Activated CD8-positive, alpha-beta memory T cell treated with anti-CD3 and anti-CD28 coated beads, Interleukin-2, amount 50 U/mL, for 48 hours (primary cell): ENCODE measurements around the gene CNN2.

Source experiments
- DNase-seq: peaks from one replicate; pipeline ENCODE4 v3.0.0-alpha.2; 2020

The CNN2 gene

GRCh38 chr19:1025960-1026782, at the start of gene CNN2:
TSS of gene CNN2 (plus strand) at chr19:1026608. CDS start at chr19:1026662, 54 bp downstream.
- peak; percentile 86 for DNase-seq

GRCh38 chr19:977058-977464, 49.3 kb upstream of the CNN2 start:
- no peak for DNase-seq

GRCh38 chr19:979318-979741, 47.1 kb upstream of the CNN2 start:
- DNase-seq, result no peak

- DNase-seq, result no peak
Measured at GRCh38 chr19:980133-980998, 46.0 kb upstream of the CNN2 start.

GRCh38 chr19:982567-983170, 43.7 kb upstream of the CNN2 start:
- DNase-seq, result peak; percentile 94

GRCh38 chr19:984165-984967, 42.0 kb upstream of the CNN2 start, which contains the start of gene WDR18:
TSS of gene WDR18 (plus strand) at chr19:984345. CDS start at chr19:984354, 9 bp downstream.
- peak; percentile 96 for DNase-seq

GRCh38 chr19:986083-986482, 40.3 kb upstream of the CNN2 start:
- DNase-seq, result no peak

- no peak for DNase-seq
Measured at GRCh38 chr19:988081-988480, 38.3 kb upstream of the CNN2 start.

- no peak for DNase-seq
Measured at GRCh38 chr19:988510-988909, 37.9 kb upstream of the CNN2 start.

- DNase-seq, result no peak
Measured at GRCh38 chr19:989381-990081, 36.9 kb upstream of the CNN2 start.

- no peak for DNase-seq
Measured at GRCh38 chr19:990119-990571, 36.3 kb upstream of the CNN2 start.

GRCh38 chr19:990746-991145, 35.7 kb upstream of the CNN2 start:
- no peak for DNase-seq

GRCh38 chr19:991174-991931, 35.1 kb upstream of the CNN2 start:
- peak; percentile 89 for DNase-seq

GRCh38 chr19:991932-992669, 34.3 kb upstream of the CNN2 start:
- no peak for DNase-seq

- DNase-seq, result no peak
Measured at GRCh38 chr19:992670-993055, 33.7 kb upstream of the CNN2 start.

GRCh38 chr19:993361-993830, 33.0 kb upstream of the CNN2 start:
- no peak for DNase-seq

GRCh38 chr19:993831-994393, 32.5 kb upstream of the CNN2 start:
- no peak for DNase-seq

- DNase-seq, result no peak
Measured at GRCh38 chr19:994516-994915, 31.9 kb upstream of the CNN2 start.

- no peak for DNase-seq
Measured at GRCh38 chr19:995051-995827, 31.2 kb upstream of the CNN2 start.
